GM15510 (cell line): ENCODE data around the gene SMCO3.

Source experiments
- POLR2A ChIP-seq: IDR thresholded peaks from 3 replicates; pipeline ENCODE4 v1.6.1; 2011; ENCODE audit warnings: borderline replicate concordance; ENCODE audit not compliant: insufficient read length; ENCODE audit errors: extremely low read depth

SMCO3 gene

DNA sequence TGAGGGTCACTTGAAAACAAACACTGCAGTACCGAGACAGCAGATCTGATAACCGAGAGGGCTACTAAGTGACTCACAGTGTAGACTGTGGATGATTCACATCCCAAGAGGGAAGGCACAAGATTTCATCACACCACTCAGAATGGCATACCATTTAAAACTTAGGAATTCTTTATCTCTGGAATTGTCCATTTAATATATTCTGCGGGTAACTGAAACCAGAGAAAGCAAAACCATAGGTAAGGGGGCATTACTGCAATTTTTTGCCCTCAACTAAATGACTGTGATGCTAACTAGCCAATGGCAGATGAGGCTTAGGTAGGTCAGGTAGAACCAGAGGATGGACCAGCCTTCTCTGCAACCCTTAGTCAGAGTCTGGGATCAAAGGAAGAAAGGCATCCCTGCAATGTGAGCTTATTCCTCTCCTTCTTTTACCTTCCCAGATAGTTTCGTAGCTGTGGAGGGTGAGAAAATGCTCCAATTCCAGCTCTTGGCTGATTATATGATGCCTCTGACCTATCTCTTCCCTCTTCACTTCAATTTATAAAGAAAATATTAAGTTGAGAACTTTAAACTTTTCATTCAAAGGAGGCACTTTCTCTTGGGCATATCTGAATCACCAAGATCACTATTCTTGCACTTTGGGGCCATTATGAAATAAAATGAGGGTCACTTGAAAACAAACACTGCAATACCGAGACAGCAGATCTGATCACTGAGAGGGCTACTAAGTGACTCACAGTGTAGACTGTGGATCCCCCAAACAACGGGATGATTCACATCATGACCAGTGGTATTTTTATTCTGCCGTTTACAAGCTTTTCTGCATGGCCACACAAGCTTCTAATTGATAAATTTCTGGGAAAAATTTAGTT is 22.6 kb upstream of the SMCO3 start:
- no peak for TF ChIP-seq POLR2A

GRCh38 chr12:14834509-14834908 is 20.5 kb upstream of the SMCO3 start:
- no peak for TF ChIP-seq POLR2A

DNA sequence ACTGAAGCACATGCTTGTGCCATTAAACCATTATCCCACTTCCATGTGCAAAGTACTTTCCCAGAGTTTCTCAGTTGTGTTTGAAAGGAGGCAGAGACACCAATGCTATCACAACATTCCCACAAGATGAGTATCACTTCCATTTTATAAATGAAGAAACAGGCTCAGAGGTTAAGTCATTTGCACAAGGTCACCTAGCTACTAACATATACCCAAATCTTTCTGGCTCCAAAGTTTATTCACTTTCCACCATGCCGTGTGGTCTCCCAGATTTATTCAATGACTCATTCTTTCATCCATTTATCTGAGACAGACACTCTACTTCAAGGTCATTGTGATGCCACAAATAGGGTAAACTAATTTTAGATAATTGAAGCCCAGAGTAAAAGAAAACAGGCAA is 20.0 kb upstream of the SMCO3 start:
- TF ChIP-seq POLR2A = no peak

- TF ChIP-seq POLR2A = no peak
These were observed 19.4 kb upstream of the SMCO3 start for GRCh38 chr12:14833336-14833735.

- no peak for TF ChIP-seq POLR2A
These were observed 14.9 kb upstream of the SMCO3 start for GRCh38 chr12:14828892-14829291.

DNA sequence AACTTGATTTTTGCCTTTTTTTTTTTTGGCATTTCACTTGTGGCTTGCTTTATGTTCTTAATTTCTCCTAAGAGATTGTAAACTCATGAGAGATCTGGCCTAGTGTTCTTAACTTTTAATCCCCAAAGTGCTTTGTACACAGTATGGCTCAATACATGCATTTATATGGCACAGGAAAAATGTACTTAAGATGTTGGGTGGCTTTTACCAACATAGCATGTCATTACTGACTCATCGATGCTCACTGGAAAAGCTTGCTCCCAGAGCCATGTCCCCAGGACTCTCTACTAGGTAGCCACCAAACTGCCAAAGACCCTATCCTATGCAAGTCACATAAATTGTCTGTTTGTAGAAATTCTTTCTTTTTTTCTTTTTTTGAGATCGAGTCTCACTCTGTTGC is 13.1 kb upstream of the SMCO3 start:
- no peak for TF ChIP-seq POLR2A

GRCh38 chr12:14826491-14826890 is 12.5 kb upstream of the SMCO3 start:
- TF ChIP-seq POLR2A = no peak

- TF ChIP-seq POLR2A = no peak
These were observed 11.3 kb upstream of the SMCO3 start for GRCh38 chr12:14825256-14825655.

DNA sequence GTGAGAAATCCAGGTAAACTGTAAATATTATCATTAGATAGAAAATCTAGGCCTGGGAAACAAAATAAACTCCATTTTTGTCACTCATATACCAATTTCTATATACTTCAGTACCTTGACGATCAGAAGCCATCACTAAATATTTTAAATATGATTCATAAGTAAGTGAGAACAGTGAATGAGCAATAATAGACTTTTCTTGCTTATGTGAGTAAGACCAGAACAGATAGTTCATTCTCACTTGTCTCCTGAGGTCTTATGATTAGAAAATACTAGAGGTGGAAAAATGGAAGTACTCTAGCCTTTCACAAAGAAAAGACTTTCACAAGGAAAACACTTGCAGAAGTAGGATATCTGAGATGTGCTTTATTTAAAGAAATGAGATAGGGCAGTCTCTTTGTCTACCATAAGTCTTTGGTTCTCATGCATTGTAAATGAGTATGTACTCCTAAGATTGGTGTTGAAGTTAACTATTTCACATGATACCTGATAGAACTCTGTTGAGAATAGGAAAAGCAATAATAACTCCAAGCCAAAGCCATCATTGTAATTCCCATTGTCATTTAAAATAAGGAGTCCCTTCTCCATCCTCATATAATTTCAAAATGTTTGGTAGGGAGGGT is 10.1 kb upstream of the SMCO3 start:
- no peak for TF ChIP-seq POLR2A

- TF ChIP-seq POLR2A = no peak
These were observed 2.5 kb downstream of the SMCO3 start for GRCh38 chr12:14811486-14811885.

DNA sequence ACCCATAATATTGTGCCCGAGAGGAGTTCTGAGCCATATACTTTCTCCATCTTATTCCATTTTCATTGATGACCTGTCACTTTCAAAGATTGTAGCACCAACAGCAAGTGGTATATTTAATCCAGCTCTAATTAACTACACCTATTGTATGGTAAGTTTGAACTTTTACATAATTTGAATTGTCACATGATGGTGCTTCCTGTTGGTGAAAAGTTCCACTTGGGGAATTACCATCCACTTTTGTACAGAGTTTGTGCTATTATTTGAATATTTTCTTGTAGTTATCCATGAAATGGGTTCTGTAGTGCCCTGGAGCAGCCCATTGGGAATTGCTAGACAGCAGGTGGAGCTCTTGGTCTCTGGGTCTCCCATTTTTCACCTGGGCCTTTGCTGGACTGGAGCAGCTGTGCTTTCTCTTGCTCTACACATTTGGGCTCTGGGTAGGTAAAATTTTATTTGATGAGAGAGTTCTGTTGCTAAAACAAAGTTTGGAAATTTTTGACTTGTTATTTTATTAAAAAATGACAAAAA is 3.0 kb downstream of the SMCO3 start:
- no peak for TF ChIP-seq POLR2A

- no peak for TF ChIP-seq POLR2A
These were observed 3.6 kb downstream of the SMCO3 start for GRCh38 chr12:14810167-14810952.

GRCh38 chr12:14803830-14804160 is 10.2 kb downstream of the SMCO3 start:
- no peak for TF ChIP-seq POLR2A

DNA sequence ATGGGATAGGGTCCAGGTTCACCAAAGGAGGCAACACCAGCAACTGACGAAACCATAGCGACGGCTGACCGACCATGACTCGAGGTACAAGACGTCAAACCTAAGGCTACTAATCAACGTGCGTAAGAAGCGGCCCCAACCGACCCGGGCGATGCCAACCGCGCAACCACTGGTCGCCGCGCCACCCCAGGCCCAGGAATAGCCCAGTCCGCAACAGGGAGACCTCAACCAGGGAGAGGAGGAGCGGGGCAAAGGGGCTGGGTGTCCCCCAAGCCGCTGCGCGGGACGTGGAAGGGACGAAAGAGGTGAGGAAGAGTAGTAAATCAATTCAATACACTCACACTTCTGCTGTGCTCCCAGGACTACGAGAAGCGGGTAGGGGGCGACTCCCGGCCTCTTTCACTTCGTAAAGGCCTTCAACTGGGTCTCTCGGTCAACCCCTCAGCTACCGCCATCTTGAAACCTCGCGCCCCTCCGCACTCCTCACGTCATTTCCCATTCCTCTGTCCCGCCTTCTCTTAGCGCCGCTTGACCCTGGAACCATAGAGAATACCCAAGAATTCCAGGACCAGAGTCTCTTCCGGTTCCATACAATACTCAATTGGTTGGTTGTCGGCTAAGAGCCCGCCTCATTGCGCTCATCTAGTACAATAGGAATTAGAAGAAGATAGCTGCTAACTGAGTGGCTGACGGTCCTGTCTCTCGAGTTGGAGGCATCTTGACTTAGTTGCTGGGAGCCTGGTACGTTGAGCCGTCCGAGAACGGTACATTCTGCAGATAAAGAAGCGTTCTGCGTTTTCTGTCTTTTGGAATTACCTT is 10.8 kb downstream of the SMCO3 start, which contains the start of the genes C12orf60 and WBP11:
Gene C12orf60, plus strand, starts transcription at position 660 of the 819 bp plus-strand sequence. CDS start 19,266 bp downstream, outside the sequence.
Gene WBP11, minus strand, starts transcription at position 468 of the 819 bp plus-strand sequence. CDS start 2,095 bp downstream, outside the sequence.
- TF ChIP-seq POLR2A = peak; percentile 85
